HUDEP-2 (cell line): ENCODE measurements around the gene TBL1X.

Experiments
- DNase-seq, 76 experiments: peaks; one replicate each; lab custom pipeline; 2025; ENCODE audit not compliant: unreplicated experiment in 76 of 76; lab: John Stamatoyannopoulos, UW

TBL1X gene

GRCh38 chrX:9493936-9494335, 29.1 kb downstream of the TBL1X start:
- no peak for DNase-seq

GRCh38 chrX:9494771-9495170, 29.9 kb downstream of the TBL1X start:
- DNase-seq: no peak

DNA sequence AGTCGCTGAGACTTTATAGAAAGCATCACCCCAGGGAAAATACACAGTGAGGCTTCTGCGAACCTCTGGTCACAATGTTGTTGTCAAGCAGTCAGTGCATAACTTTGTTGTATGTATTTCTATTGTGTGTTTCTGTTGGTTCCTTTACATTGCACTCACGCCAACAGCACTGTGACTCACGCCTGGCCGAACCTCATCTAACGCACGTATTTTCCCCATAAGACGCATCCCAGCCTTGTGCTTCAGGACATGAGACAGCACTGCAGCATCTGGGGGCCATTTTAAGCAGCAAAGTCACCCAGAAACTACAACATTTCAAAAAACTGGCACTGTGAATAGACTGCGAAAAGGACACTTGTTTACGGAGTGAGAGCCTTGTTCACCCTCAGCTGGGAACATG, 30.6 kb downstream of the TBL1X start:
- DNase-seq: no peak

DNA sequence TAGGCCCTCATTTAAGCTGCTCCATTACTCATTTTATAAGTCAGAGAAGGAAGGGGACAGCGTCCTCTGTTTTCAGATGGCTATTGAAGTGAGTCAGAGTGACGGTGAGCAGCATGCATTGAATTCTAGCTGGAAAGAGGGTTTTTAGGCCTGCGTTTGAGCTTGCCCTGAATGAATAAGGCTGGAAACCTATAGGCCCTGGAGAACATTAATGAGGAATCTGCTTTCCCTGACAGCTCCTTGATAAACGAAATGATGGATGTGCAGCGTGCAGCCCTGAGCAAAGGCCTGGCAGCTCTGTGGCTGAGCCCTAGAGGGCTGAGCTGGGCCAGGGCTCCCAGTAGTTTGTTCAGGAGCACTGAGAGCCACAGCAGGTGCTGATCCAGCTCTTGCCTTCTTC, 33.4 kb downstream of the TBL1X start:
- DNase-seq: no peak

- no peak for DNase-seq
Observed at GRCh38 chrX:9500584-9500983, 35.7 kb downstream of the TBL1X start.

GRCh38 chrX:9501362-9501761, 36.5 kb downstream of the TBL1X start:
- no peak for DNase-seq

DNA sequence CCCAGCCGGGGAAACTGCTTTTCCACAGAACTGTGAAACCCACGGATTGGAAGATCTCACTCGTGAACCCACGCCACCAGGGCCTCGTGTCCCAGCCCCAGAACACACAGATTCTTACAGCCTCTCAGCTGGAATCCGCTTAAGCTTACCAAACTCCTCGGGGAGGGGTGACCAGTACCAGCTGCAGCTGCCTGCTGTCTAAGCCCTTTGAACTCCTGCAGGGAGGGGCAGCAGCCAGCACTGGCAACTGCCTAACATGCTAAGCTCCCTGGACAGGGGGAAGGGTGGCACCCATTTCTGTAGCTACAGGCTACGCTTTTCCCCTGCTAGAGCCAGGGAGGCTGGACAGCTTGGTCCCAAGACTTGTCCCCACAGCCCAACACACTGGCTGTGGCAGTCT, 38.4 kb downstream of the TBL1X start:
- no peak for DNase-seq

DNA sequence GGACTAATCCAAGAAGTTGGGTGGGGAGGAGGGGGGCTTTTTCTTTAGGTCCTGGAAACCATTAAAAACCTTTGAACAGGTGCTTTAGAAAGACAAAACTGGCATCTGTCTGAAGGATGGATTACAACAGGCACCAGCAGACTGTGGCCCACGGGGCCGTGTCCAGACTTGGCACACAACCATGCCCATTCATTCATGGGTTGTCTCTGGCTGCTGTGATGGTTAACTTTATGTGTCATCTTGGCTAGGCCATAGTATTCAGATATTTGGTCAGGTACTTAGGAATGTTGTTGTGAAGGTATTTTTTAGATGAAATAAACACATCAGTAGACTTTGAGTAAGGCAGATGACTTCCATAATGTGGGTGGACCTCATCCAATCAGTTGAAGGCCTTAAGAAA, 45.5 kb downstream of the TBL1X start:
- no peak for DNase-seq

DNA sequence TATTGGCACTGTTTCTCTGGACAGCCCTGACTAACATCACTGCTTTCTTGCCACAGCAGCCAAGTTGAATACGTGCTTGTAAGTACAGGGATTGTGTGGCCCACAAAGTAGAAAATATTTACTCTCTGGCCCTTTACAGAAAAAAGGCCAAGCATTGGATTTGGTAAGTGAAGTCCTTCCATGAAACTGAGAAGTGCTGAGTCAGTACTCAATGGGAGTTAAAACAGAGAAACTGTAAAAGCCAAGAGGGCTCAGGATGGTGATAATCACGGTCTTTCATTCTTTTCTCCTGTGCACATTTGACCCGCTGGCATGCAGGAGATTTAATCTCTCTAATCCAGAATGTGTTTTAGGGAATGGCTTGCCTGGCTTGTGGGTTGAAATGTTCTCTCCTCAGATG, 46.1 kb downstream of the TBL1X start:
- no peak for DNase-seq

- DNase-seq: peak in 10 of 76 experiments; percentile 0 to 36 (median 21)
Observed at GRCh38 chrX:9515489-9515888, 50.6 kb downstream of the TBL1X start.

GRCh38 chrX:9515973-9516538, 51.2 kb downstream of the TBL1X start:
- peak in 72 of 76 experiments; percentile 3 to 89 (median 56) for DNase-seq

DNA sequence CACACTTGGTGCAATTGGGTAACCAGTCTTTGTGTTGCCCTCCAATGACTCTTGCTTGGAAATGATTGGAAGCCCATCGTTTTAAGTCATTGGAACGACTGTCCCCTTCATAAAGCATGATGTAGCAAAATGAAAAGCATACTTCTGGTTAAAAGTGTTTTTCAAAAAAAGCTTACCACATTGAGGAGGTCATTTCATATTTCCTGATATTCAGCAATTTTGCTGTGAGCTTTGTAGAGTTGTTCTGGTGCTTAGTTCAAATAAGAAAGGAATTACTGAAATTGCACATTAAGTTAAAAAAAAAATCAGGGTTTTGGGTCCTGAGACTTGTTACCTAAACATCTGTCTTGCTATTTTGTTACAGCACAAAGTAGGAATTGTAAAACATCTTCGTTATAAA, 51.8 kb downstream of the TBL1X start:
- no peak for DNase-seq

DNA sequence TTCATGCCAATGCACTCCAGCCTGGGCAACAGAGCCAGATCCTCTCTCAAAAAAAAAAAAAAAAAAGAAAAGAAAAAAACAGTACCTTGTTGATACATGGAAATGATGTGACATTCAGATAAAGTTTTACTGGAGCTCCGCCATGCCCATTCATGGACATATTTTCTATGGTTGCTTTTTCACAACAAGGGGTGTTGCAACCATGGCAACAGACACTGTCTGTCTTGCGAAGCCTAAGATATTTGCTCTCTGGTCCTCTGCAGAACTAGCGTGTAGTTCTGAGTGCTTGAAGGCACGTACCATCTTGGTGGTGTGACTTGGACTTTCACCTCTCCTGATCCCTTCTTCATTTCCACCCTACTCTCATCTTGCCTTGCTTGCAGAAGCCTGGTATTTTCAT, 53.2 kb downstream of the TBL1X start:
- no peak for DNase-seq

DNA sequence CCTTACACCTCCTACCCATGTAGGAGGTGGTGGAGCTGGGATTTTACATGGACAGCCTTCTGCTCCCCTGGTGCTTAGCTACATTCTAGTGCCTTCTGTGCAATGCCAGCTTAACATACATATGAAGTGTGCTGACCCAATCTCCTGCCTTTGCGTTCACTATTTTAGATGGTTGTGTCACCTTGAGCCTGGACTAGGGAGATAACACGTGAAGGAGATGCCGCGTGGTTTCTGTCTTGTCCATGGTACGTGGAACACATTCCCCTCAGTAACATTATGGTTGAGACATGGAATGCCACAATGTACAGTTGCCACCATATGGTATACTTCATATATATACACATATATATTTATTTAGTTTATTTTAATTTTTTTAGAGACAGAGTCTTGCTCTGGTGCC, 54.0 kb downstream of the TBL1X start:
- DNase-seq: peak in 4 of 76 experiments; percentile 2 to 9 (median 5)

DNA sequence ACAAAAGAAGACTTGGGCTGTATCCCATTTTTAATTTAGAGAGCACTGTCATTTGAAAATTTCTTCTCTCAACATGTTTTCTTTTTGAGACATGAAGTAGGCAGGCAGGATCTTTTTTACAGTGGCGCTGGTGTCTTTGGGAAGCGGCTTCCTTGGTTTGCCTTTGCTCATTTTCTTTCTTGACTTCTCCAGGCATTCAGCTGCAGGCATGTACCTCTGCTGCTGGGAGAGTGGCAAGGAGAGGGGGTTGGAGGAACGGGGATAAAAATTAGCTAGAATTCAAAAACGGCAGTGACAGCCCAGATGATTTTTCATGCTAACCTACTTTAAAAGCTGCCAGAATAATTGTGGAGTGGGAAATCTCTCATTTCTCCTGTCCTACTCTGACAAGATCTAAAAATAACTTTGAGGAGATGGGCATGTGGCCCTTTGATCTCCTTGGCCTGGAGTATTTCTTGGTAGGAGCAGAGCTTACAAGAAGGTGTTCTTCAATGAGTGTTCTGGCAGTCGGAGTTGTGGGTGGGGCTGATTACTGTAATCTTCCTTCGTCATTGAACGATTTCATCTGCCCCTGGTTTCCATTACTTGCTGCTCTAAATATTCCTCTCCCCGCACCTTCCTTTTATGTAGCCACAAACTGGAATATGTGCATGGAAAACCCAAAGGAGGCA, 54.8 kb downstream of the TBL1X start:
- peak in 13 of 76 experiments; percentile 0 to 23 (median 6) for DNase-seq

GRCh38 chrX:9520217-9520590, 55.3 kb downstream of the TBL1X start:
- DNase-seq: no peak

DNA sequence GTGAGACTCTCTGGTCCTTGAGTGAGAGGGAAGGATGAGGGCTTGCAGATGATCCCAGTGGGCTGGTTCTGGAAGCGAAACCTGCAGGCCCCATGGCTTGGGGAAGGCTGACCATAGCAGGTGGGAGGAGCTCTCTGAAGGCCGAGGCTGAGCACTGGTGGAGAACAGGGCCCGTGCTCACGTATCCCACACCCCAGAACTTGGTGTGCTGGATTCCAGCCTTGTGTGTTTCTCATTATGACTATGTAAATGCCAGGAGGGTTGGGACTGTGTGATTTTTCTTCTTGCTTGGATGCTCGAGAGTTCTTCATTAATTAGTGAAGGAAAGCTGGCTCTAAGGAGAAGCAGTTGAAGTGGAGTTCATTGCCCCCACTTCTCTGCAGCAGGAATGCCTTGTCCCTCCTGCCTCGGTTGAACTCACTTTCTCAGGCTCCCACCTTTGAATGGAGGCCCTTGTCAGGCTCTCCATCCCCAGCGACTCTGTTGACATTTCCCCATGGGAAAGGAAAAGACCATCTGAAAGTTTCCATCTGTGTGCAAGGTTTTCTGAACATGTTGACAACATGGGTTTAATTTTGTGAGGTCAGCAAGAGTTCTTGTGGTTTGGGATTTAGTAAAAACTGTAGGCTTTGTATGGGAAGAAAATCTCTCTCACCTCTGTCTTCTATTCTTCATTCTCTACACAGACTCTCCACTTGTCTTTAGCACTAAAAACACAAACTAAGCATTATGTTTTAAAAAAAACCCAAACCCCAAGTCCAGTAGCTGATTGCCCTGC, 57.7 kb downstream of the TBL1X start:
- DNase-seq: no peak

- no peak for DNase-seq
Observed at GRCh38 chrX:9525511-9526248, 60.8 kb downstream of the TBL1X start.

DNA sequence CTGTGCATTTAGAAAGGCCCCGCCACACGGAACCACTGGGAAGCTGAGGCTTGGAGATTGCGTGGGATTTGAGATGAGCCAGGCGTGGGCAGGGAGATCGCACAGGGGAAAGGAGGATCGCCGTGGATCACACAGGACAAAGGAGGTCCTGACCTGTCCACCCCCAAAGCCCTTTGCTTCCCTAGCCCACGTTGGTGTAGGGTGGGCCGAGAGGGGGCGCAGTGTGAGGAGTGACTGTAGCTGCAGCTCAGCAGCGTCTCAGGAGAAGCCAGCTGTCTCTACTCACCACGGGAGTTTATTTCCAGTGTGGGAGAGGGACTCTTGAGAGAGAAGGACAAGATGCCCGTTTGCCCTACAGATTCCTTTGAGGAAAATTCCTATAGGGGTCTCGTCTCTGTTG, 62.1 kb downstream of the TBL1X start:
- DNase-seq: peak in 1 of 76 experiments; percentile 2

DNA sequence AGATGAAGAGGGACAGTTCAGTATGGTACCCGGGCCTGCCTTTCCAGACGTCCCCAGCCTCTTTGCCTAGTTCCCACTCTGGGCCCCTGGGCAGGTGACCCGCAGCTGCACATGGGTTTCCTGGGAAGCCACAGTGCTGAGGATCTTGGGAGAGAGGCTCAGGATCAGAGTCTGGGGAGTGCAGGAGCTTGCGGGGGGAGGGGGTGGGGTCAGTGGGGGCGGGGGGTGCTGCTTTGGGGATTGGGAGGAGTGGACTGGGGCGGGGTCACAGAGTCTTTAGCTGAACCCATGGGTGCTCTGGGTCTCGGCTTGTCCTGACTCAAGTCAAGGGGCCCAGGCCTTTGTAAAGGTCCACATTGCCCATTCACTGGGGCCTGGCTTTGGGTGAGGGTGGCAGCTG, 63.6 kb downstream of the TBL1X start:
- no peak for DNase-seq

- no peak for DNase-seq
Observed at GRCh38 chrX:9529223-9529622, 64.4 kb downstream of the TBL1X start.
